Hypothalamus (tissue), 51 donors: ENCODE measurements around the gene SNX6.
"Not testable (repeated sequence)": the region's sequence is repeated elsewhere in the genome, so short reads cannot be mapped to it uniquely, and the experiment has no call there.

Source experiments
- DNase-seq, 51 donors: peaks; one replicate each; lab custom pipeline; 2025; lab: John Stamatoyannopoulos, UW

SNX6 gene

DNA sequence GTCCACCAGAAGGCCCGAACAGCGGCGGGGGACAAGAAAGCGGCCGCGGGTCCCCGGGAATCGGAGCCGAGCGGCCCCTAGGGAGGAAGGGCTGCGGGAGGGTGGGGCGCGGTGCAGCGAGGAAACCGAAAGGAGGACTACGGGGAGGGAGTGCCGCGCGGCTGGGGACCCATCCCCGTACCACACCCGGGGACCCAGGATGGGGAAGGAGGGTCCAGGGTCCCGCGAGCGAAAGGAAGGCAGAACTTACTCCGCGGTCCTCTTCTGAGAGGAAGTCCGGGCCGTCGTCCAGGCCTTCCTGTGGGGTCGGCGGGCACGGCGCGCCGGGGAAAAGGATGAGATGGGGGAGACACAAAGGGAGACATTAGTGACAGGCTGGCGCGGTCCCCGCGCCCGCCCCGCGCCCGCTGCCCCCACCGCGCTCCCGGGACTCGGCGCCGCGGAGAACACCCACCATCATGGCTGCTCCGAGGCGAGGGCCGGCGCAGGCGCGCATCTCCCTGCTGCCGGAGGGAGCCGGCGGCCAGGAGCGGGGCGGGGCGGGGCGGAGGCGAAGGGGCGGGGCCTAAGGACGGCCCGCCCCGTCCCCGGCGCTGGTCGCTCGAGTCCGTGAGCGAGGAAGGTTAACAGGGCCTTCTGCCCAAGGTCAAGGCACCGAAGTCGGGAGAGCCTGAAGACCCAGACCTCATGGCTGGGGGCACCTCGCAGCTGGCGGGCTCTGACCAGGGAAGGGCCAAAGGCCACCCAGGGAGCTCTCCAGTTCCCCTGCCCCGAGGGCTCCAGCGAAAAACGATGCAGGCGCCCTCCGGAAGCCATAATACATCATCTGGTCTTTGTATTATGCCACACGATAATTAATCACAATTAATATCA lies at the start of gene SNX6:
Gene SNX6 (minus strand): TSS at position 492 of the 873 bp plus-strand sequence. CDS start 32 bp downstream, at position 460.
- peak; percentile 23 to 94 (median 78) for DNase-seq

DNA sequence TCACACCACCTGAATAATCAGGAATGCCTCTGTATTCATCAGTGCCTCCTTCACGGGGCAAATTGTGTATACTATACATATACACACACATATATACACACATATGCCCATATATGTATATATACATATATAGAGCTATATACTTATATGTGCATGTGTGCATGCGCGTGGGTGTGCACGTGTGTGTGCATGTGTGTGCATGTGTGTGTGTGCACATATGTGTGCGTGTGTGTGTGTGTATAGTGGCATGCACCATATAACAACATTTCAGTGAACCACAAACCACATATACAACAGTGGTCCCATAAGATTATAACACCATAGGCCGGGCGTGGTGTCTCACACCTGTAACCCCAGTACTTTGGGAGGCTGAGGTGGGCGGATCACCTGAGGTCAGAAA lies 48.8 kb upstream of the SNX6 start:
- no peak for DNase-seq

DNA sequence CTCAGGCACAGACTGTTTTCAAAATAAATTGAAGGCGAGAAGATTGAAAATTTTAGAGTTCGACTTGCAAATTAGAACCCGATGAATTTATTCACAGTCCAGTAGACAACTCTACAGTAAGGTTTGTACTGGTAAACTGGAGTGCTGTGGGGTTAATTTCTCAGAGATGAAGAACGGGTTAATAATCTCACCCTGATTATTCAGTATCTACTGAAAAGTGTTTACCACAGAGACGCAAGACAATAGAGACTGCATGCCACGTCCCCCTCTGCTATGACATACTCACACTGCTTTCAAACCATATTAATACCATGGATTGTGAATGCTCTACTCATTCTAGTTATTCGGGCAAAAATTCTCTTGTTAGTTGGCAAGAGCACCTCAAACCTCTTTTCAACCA lies 48.4 kb upstream of the SNX6 start:
- peak in 6 of 51 donors; percentile 1 to 27 (median 13) for DNase-seq

DNA sequence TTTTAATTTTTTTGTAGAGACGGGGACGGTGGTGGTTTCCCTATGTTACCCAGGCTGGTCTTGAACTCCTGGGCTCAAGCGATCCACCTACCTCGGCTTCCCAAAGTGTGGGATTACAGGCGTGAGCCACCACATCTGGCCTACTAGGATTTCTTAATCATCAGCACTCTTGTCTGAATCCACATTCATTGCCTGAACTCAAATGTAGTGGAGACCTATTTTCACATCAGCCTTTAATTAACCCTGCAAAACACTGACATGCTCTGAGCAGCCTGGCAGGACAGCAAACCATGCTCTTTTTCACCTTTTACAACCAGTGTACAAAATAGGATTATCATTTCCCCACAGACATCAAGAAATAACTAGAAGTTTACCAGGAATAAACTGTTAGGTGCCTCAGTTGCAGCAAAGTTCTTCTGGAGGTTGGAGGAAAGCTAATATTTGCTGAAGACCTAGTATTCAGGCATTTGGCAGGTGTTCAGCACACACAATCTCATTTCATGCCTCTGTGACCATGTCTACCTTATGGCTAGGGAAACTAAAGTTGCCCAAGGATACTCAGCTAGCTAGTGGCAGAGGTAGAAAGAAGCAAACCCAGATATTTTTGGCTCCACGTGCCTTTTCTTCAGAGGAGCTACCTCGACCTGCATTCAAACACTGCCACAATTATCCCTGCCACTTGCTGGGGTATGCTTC lies 46.7 kb upstream of the SNX6 start:
- DNase-seq, result no peak

DNA sequence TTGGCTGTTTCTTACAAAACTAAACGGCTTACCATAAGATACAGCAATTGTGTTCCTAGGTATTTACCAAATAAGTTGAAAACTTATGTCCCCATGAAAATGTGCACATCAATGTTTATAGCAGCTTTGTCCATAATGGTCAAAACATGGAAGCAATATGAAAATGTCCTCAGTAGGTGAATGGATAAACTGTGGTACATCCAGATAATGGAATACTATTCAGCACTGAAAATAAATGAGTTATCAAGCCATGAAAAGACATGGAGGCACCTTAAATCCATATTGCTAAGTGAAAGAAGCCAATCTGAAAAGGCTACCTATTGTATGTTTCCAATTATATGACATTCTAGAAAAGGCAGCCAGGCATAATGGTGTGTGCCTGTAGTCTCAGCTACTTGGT lies 43.8 kb upstream of the SNX6 start:
- DNase-seq, result no peak

DNA sequence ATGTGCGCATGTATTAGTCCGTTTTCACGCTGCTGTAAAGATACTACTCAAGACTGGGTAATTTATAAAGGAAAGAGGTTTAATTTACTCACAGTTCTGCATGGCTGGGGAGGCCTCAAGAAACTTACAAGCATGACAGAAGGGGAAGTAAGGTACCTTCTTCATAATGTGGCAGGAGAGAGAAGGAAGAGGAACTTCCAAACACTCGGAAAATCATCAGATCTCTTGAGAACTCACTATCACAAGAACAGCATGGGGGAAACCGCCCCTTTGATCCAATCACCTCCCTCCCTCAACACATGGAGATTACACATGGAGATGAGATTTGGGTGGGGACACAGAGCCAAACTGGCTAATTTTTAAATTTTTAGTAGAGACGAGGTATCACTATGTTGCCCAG lies 41.8 kb upstream of the SNX6 start:
- DNase-seq, result no peak

GRCh38 chr14:34668111-34668510 lies 38.2 kb upstream of the SNX6 start:
- no peak for DNase-seq

GRCh38 chr14:34667007-34667406 lies 37.1 kb upstream of the SNX6 start:
- no peak for DNase-seq

- DNase-seq, result no peak
These were observed 36.0 kb upstream of the SNX6 start for GRCh38 chr14:34665785-34666435.

- DNase-seq, result no peak
These were observed 32.7 kb upstream of the SNX6 start for GRCh38 chr14:34662561-34663088.

- DNase-seq, result no peak
These were observed 30.8 kb upstream of the SNX6 start for GRCh38 chr14:34660796-34661195.

DNA sequence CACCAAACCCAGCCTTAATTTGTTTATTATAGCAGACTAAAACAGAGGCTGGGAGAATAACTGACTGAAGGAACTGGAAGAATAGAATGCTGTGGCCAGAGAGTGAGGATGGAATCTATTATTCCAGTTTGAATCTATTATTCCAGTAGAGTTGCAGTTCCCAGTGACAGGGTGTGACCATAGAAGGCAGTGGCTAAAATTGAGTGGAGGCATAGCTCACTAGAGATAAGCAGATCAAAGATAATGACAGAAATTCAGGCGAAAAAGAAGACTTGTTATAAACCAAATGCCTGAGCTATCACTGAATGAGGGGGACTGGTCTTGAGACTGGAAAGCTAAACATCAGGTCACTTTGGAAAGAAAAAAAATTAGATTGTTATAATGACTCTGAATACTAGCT lies 26.0 kb upstream of the SNX6 start:
- DNase-seq, result no peak

DNA sequence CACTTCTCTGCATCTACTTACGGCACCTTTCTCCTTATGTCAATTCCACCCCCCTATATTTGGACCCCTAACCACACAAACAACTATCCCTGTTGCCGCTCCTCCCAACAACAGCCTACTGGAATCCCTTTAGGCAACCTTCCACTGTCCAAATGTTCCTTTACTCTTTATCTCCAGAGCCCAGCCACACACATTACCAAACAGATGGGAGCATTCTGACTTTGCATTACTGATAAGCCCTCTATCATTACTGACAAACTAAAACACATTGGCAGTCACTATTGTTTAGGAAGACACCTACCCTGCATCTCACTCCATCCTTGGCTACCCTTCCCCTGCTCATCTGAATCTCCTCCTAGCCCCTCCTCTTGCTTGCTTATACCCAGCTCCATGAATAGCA lies 23.1 kb upstream of the SNX6 start:
- not testable (repeated sequence) for DNase-seq

DNA sequence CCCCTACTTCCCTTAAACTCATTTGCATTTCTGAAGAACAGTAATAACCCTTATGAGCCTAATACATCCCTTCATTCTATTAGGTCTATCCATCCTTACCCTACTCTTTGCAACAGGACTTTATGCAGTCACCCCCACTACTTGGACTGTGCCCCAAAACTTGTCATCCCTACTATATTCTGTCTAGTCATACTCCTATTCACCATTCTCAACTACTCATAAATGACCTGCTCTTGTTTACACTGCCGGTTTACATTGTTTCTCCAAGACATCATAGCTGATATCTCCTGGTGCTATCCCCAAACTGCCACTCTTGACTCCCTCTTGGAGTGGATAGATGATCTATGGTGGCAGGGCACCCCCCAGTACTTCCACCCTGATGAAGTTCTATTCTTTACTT lies 22.4 kb upstream of the SNX6 start:
- not testable (repeated sequence) for DNase-seq

DNA sequence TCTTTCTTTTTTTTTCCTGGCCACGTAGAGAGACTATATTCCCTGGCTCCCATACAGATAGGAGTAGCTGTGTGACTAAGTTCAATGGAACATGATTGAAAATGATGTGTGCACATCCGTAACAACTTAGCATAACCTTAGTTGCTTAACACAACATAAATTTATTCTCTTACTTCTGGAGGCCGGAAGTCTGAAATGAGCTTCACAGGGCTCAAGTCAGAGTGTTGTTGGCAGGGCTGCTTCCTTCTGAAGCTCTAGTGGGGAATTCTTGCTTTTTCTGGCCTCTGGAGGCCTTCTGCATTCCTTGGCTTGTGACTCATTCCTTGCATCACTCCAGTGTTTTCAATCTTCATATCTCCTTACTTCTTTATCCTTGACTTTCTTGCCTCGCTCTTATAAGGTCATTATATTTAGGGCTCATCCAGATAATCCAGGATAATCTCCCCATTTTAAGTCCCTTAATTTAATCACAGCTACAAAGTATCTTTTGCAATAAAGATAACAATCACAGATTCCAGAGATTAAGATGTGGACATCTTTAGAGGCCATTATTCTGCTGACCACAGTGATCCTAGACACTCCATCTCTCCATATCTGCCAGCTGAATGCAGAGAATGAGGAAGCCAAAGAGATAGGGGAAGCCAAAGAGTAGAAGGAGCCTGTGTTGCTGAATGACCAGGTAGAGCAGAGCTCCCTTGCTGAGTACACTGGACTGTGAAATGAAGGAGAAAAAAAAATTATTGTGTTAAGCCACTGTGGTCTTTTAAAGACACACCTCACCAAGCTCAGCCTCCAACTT lies 21.0 kb upstream of the SNX6 start:
- no peak for DNase-seq

DNA sequence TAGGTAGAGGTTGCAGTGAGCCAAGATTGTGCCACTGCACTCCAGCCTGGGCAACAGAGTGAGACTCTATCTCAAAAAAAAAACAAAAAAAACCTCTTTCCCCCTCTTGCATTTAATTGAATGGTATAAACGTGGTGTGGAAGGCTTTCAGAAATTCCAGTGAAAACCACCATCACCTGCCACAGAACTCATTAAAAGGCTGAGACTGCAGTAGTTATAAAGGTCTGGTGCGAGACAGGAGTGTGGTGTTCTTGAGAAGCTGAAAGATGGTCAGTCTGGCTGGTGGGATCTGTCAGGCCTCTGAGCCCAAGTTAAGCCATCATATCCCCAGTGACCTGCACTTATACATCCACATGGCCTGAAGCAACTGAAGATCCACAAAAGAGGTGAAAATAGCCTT lies 20.1 kb upstream of the SNX6 start:
- not testable (repeated sequence) for DNase-seq

- no peak for DNase-seq
These were observed 19.4 kb upstream of the SNX6 start for GRCh38 chr14:34649344-34649743.

DNA sequence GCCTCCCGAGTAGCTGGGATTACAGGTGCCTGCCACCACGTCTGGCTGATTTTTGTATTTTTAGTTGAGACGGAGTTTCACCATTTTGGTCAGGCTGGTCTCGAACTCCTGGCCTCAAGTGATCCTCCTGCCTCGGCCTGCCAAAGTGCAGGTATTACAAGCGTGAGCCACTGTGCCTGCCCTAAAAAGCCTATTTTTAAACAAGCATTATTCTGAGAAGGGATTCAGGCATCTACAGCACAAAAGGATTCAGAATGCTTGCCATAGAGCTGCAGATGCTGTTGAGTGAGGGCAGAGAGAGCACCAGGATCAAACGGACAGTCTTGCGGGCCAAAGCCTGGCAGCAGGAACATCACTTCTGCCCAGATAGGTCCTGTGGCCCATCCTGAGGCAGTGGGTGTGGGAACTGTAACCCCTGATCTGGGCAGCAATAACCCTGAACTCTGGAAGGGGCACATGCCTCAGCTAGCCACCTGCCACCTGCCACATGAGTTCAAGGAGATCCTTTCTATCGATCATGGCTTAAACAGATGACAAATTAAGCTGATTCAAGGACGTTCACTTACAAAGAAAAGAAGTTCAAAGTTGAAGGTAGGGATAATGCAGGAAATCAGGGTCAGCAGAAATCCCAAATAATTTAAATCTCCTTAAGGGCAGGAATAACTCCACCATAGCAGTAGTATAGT lies 16.8 kb upstream of the SNX6 start:
- DNase-seq, result no peak

GRCh38 chr14:34643361-34643760 lies 13.4 kb upstream of the SNX6 start:
- DNase-seq, result no peak

DNA sequence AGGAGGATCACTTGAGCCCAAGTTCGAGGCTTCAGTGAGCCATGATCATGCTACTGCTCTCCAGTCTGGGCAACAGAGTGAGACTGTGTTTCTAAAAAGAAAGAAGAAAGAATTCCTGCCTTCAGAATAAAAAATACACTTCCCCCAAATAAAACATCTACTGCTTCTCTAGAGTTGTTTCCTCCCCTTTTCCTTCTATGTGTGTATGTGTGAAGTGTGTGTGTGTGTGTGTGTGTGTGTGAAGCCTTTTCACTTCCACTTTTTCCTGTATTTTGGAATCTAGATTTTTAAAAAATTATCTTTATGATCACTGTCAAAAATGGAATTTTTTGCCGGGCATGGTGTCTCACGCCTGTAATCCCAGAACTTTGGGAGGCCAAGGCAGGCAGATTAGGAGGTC lies 12.6 kb upstream of the SNX6 start:
- DNase-seq, result no peak
